HCT116 (cell line): ENCODE measurements around the gene ANKRD61. TPM values are rescaled to one million over a fixed set of nuclear protein-coding genes. Genes with fewer than 3 reads are reported as not detected.
"Not testable (repeated sequence)": the region's sequence is repeated elsewhere in the genome, so short reads cannot be mapped to it uniquely, and the experiment has no call there.

Experiments used
- ATAC-seq: fragments of 200-7000 bp; cut with Tn5 transposase; 2 replicates; pipeline ENCODE4 v1.9.1; 2020; ENCODE audit warnings: mild to moderate bottlenecking, moderate library complexity
- BruUV-seq: library from RNA; stranded (reverse); fragments of 400-500 nt; replicated peaks from 2 replicates; lab custom pipeline; 2021; lab: Mats Ljungman, UMichigan
- CTCF ChIA-PET: fragments of 300-600 bp; sonication (Branson Sonifier 250); formaldehyde crosslinking; loops from one replicate; lab custom pipeline; 2021; ENCODE audit warnings: antibody characterized with exemption; lab: Charles Lee
- POLR2A ChIA-PET: fragments of 300-600, 350-600 bp; sonication (Branson Sonifier 250); formaldehyde crosslinking; loops from one replicate; lab custom pipeline; 2021; ENCODE audit warnings: antibody characterized with exemption; lab: Charles Lee
- RAD21 ChIA-PET, 2 experiments: fragments of 300-600 bp; sonication (Branson Sonifier 250); formaldehyde crosslinking; loops; one replicate each; lab custom pipeline; 2023; ENCODE audit warnings: low total read pairs in 2 of 2; ENCODE audit not compliant: uncharacterized antibody in 2 of 2, unreplicated experiment in 2 of 2, low non-redundant PET in 1 of 2; lab: Charles Lee
- DNase-seq: peaks from one replicate; pipeline ENCODE4 v3.0.0-alpha.2; 2010; ENCODE audit warnings: low read depth, low spot score
- H2AFZ ChIP-seq: fragments of 200-600 bp; shearing (Covaris generic), sonication (generic); 2 replicates; pipeline ENCODE4 v1.6.1; 2017; ENCODE audit warnings: low read depth, mixed run types, mixed read lengths, antibody characterized with exemption, low read length; ENCODE audit not compliant: poor library complexity, severe bottlenecking
- H3K27ac ChIP-seq: 2 replicates; pipeline ENCODE4 v1.5.1; 2012; ENCODE audit warnings: low read depth, low read length
- H3K27me3 ChIP-seq: fragments of 200-600 bp; sonication (generic); 2 replicates; pipeline ENCODE4 v1.6.1; 2016; ENCODE audit warnings: mixed run types, low read length, mixed read lengths; ENCODE audit not compliant: insufficient read depth
- H3K36me3 ChIP-seq, 2 experiments: fragments of 200-500 bp in 1 of 2; fragments of 200-600 bp in 1 of 2; sonication (Bioruptor generic) in 1 of 2; sonication (generic) in 1 of 2; 2 replicates each; pipeline versions ENCODE4 v1.5.1 to v1.6.1; 2014 to 2016; ENCODE audit warnings: low read length in 2 of 2, inconsistent platforms in 1 of 2, mixed read lengths in 1 of 2, mixed run types in 1 of 2; ENCODE audit not compliant: insufficient read depth in 2 of 2, control insufficient read depth in 1 of 2
- H3K4me1 ChIP-seq, 2 experiments: fragments of 200-600 bp in 1 of 2; sonication (generic) in 1 of 2; 2 replicates each; pipeline versions ENCODE4 v1.5.1 to v1.6.1; 2012 to 2017; ENCODE audit warnings: low read length in 2 of 2, inconsistent platforms in 1 of 2, mild to moderate bottlenecking in 1 of 2, mixed read lengths in 1 of 2, mixed run types in 1 of 2, moderate library complexity in 1 of 2; ENCODE audit not compliant: insufficient read depth in 2 of 2, control insufficient read depth in 1 of 2
- H3K4me2 ChIP-seq: fragments of 200-600 bp; sonication (generic); 2 replicates; pipeline ENCODE4 v1.6.1; 2017; ENCODE audit warnings: mixed run types, low read length, mixed read lengths
- H3K4me3 ChIP-seq, 2 experiments: fragments of 200-600 bp in 1 of 2; sonication (generic) in 1 of 2; replicated peaks in 1 of 2; 2 replicates each; pipeline ENCODE4 v1.5.1; 2011 to 2016; ENCODE audit warnings: low read length in 2 of 2, control low read depth in 1 of 2, low read depth in 1 of 2, mild to moderate bottlenecking in 1 of 2, mixed read lengths in 1 of 2, mixed run types in 1 of 2
- H3K79me2 ChIP-seq: fragments of 200-600 bp; sonication (generic); 2 replicates; pipeline ENCODE4 v1.6.1; 2017; ENCODE audit warnings: mild to moderate bottlenecking, mixed run types, low read length, moderate library complexity, mixed read lengths; ENCODE audit not compliant: insufficient read depth
- H3K9ac ChIP-seq: fragments of 200-600 bp; sonication (generic); 2 replicates; pipeline ENCODE4 v1.6.1; 2016; ENCODE audit warnings: low read length, mixed read lengths
- H3K9me2 ChIP-seq: fragments of 200-600 bp; sonication (generic), shearing (Covaris generic); 2 replicates; pipeline ENCODE4 v1.6.1; 2017; ENCODE audit warnings: mixed run types, mild to moderate bottlenecking, moderate library complexity; ENCODE audit not compliant: insufficient read depth
- H3K9me3 ChIP-seq, 2 experiments: fragments of 200-500 bp in 1 of 2; fragments of 200-600 bp in 1 of 2; sonication (Bioruptor generic) in 1 of 2; sonication (generic) in 1 of 2; 2 replicates each; pipeline ENCODE4 v1.6.1; 2014 to 2017; ENCODE audit warnings: low read length in 2 of 2, mixed read lengths in 2 of 2, inconsistent platforms in 1 of 2, low read depth in 1 of 2, mild to moderate bottlenecking in 1 of 2, mixed run types in 1 of 2, moderate library complexity in 1 of 2; ENCODE audit not compliant: control insufficient read depth in 1 of 2, insufficient read depth in 1 of 2
- H4K20me1 ChIP-seq: fragments of 200-600 bp; sonication (generic), shearing (Covaris generic); 2 replicates; pipeline ENCODE4 v1.6.1; 2017; ENCODE audit warnings: mixed run types, mild to moderate bottlenecking, moderate library complexity; ENCODE audit not compliant: insufficient read depth
- CBX3 ChIP-seq: IDR thresholded peaks from 2 replicates; pipeline ENCODE4 v1.6.1; 2012; ENCODE audit warnings: low read depth
- CEBPB ChIP-seq: IDR thresholded peaks from 2 replicates; pipeline ENCODE4 v1.6.1; 2012; ENCODE audit warnings: low read depth
- ELF1 ChIP-seq: IDR thresholded peaks from 2 replicates; pipeline ENCODE4 v1.6.1; 2012; ENCODE audit warnings: low read depth, borderline replicate concordance
- EZH2phosphoT487 ChIP-seq: fragments of 200-600 bp; IDR thresholded peaks from 2 replicates; pipeline ENCODE4 v1.6.1; 2018; ENCODE audit warnings: antibody characterized with exemption, borderline replicate concordance
- FOSL1 ChIP-seq: IDR thresholded peaks from 2 replicates; pipeline ENCODE4 v1.6.1; 2012; ENCODE audit warnings: low read depth
- POLR2A ChIP-seq: IDR thresholded peaks from 2 replicates; pipeline ENCODE4 v1.7.0; 2011; ENCODE audit warnings: borderline replicate concordance; ENCODE audit not compliant: insufficient read depth, insufficient read length; ENCODE audit errors: extremely low read depth
- RAD21 ChIP-seq: IDR thresholded peaks from 2 replicates; pipeline ENCODE4 v1.6.1; 2012; ENCODE audit warnings: low read depth, mild to moderate bottlenecking
- SP1 ChIP-seq: IDR thresholded peaks from 2 replicates; pipeline ENCODE4 v1.6.1; 2012; ENCODE audit warnings: low read depth
- TCF7L2 ChIP-seq: IDR thresholded peaks from 2 replicates; pipeline ENCODE4 v1.7.0; 2011; ENCODE audit warnings: borderline replicate concordance, inconsistent platforms; ENCODE audit not compliant: insufficient read depth, insufficient read length; ENCODE audit errors: extremely low read depth
- YY1 ChIP-seq: IDR thresholded peaks from 2 replicates; pipeline ENCODE4 v1.6.1; 2011; ENCODE audit warnings: low read length, low read depth, moderate library complexity, mild to moderate bottlenecking; ENCODE audit not compliant: insufficient replicate concordance; ENCODE audit errors: extremely low read depth
- ZNF274 ChIP-seq: fragments of 200-500 bp; sonication (Bioruptor generic); IDR thresholded peaks from 2 replicates; pipeline ENCODE4 v1.6.1; 2014; ENCODE audit warnings: mild to moderate bottlenecking, low read depth, low read length, inconsistent platforms
- intact Hi-C: fragments of 100-400 bp; cut with micrococcal nuclease; formaldehyde crosslinking; loops from 2 replicates; pipeline ENCODE4 v1.10.0; 2022
- total RNA-seq: library from RNA; stranded (reverse); gene quantifications from one replicate; pipeline ENCODE4 v1.2.1, GENCODE V29; 2021; ENCODE audit not compliant: unreplicated experiment
- TF ChIP-seq, protein P1 (sequence below), 3 experiments: fragments of 200-600 bp in 1 of 3; sonication (generic) in 1 of 3; IDR thresholded peaks in 2 of 3; conservative IDR thresholded peaks in 1 of 3; 2 replicates each; pipeline ENCODE4 v1.5.1; 2012 to 2017; ENCODE audit warnings: low read depth in 2 of 3, low read length in 2 of 3, antibody characterized with exemption in 1 of 3, borderline replicate concordance in 1 of 3, control low read depth in 1 of 3, mild to moderate bottlenecking in 1 of 3, mixed read lengths in 1 of 3, mixed run types in 1 of 3, moderate library complexity in 1 of 3; ENCODE audit not compliant: insufficient read depth in 1 of 3

The ANKRD61 gene
- total RNA-seq, 1 experiment from 2014 or later, result 0.17 TPM

DNA sequence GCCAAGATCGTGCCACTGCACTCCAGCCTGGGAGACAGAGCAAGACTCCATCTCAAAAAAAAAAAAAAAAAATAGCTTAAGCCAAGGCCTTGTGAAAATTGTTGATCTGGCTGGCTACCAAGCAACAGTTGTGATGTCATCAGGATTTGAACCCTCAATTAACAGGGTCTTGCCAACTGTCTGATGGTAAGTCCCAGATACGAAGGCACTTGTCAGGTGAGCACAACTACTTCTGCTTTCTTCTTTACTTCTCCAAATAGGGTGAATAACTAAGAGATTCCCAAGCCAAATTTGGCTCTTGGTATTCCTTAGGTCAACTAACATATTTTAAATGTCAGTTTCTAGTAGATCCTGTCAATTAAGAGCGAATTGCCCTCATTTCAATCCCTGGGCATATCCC lies 47.4 kb downstream of the ANKRD61 start:
- no peaks in the 10 kb centered on the region for H3K36me3 ChIP-seq
- BruUV-seq, result no TSS peak
- H3K4me2 ChIP-seq, result no peak overlapping the region
- no peak overlapping the region for H3K27ac ChIP-seq
- H3K9me2 ChIP-seq, result no peaks in the 10 kb centered on the region
- CTCF ChIA-PET, result no interaction called here
- H3K79me2 ChIP-seq, result no peaks in the 10 kb centered on the region
- H3K9me3 ChIP-seq, result no peaks in the 10 kb centered on the region
- no peak for ATAC-seq
- POLR2A ChIA-PET, result no interaction called here
- H3K9ac ChIP-seq, result no peak overlapping the region
- intact Hi-C loops, result no loop called here
- no peaks in the 10 kb centered on the region for H4K20me1 ChIP-seq
- H3K27me3 ChIP-seq, result no peaks in the 10 kb centered on the region
- RAD21 ChIA-PET, result no interaction called here
- no peak overlapping the region for H3K4me3 ChIP-seq
- H3K4me1 ChIP-seq, result peaks cover 17 to 45% of the 10 kb centered on the region in 2 experiments
- TF ChIP-seq ELF1, result no peak
- no peak for TF ChIP-seq EZH2phosphoT487
- TF ChIP-seq TCF7L2, result no peak
- TF ChIP-seq CEBPB, result no peak
- TF ChIP-seq ZNF274, result no peak
- TF ChIP-seq YY1, result no peak
- TF ChIP-seq POLR2A, result no peak
- no peak for TF ChIP-seq SP1
- TF ChIP-seq RAD21, result no peak
- no peak for TF ChIP-seq FOSL1
- TF ChIP-seq CBX3, result no peak
- TF ChIP-seq, protein P1, sequence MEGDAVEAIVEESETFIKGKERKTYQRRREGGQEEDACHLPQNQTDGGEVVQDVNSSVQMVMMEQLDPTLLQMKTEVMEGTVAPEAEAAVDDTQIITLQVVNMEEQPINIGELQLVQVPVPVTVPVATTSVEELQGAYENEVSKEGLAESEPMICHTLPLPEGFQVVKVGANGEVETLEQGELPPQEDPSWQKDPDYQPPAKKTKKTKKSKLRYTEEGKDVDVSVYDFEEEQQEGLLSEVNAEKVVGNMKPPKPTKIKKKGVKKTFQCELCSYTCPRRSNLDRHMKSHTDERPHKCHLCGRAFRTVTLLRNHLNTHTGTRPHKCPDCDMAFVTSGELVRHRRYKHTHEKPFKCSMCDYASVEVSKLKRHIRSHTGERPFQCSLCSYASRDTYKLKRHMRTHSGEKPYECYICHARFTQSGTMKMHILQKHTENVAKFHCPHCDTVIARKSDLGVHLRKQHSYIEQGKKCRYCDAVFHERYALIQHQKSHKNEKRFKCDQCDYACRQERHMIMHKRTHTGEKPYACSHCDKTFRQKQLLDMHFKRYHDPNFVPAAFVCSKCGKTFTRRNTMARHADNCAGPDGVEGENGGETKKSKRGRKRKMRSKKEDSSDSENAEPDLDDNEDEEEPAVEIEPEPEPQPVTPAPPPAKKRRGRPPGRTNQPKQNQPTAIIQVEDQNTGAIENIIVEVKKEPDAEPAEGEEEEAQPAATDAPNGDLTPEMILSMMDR (IDR thresholded peaks at IDR 0.05 in 2 of 3, conservative IDR thresholded peaks at IDR 0.05 in 1 of 3; ENCODE audit: borderline replicate concordance in 1 of 3, insufficient read depth in 1 of 3, low read depth in 2 of 3, low read length in 2 of 3), result no peak
- TF ChIP-seq, all 23 proteins: peak for 0
- DNase-seq, result no peak
- no peak overlapping the region for H2AFZ ChIP-seq

DNA sequence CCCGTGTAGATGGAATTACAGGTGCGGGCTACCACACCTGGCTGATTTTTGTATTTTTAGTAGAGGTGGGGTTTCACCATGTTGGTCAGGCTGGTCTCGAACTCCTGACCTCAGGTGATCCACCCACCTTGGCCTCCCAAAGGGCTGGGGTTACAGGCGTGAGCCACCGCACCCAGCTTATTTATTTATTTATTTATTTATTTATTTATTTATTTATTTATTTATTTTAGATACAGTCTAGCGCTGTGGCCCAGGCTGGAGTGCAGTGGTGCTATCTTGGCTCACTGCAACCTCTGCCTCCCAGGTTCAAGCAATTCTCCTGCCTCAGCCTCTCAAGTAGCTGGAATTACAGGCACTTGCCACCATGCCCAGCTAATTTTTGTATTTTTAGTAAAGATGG lies 51.9 kb downstream of the ANKRD61 start:
- POLR2A ChIA-PET, intact Hi-C loops, DNase-seq, H3K9me3 ChIP-seq, H3K79me2 ChIP-seq, CTCF ChIA-PET, RAD21 ChIA-PET, H3K9me2 ChIP-seq, BruUV-seq, H3K9ac ChIP-seq, H2AFZ ChIP-seq, H3K27ac ChIP-seq, ATAC-seq, H3K27me3 ChIP-seq, H4K20me1 ChIP-seq, H3K4me2 ChIP-seq, H3K4me3 ChIP-seq, H3K36me3 ChIP-seq: not testable (repeated sequence)
- peaks cover 5 to 36% of the 10 kb centered on the region in 2 experiments for H3K4me1 ChIP-seq
